H1 (cell line): ENCODE measurements around the gene NUP210. TPM values are rescaled to one million over a fixed set of nuclear protein-coding genes. Genes with fewer than 3 reads are reported as not detected.

Source experiments
- CTCF ChIA-PET: fragments of 300-600 bp; sonication (Branson Sonifier 250); formaldehyde crosslinking; loops from one replicate; lab custom pipeline; 2021; ENCODE audit not compliant: partially characterized antibody; lab: Charles Lee
- POLR2A ChIA-PET: fragments of 300-600 bp; sonication (Branson Sonifier 250); formaldehyde crosslinking; loops from one replicate; lab custom pipeline; 2021; ENCODE audit warnings: inconsistent platforms; ENCODE audit not compliant: partially characterized antibody; lab: Charles Lee
- DNase-seq, 2 experiments: peaks; one replicate each; pipeline versions ENCODE4 v3.0.0 to v3.0.0-alpha.2; 2010 to 2022; ENCODE audit warnings: low spot score in 2 of 2, low read depth in 1 of 2, mixed read lengths in 1 of 2
- FAIRE-seq: peaks from 2 replicates; lab custom pipeline; 2011; peaks lifted over from hg19 to GRCh38; lab: Jason Lieb, UNC
- H2AFZ ChIP-seq: 2 replicates; pipeline ENCODE4 v1.8.1; 2012; ENCODE audit warnings: low read length, inconsistent platforms
- H2AK5ac ChIP-seq: 2 replicates; pipeline ENCODE4 v1.6.1; 2013; ENCODE audit warnings: low read depth, low read length
- H2BK120ac ChIP-seq: replicated peaks from 2 replicates; pipeline ENCODE3; 2013; ENCODE audit warnings: low read depth, low read length, inconsistent platforms
- H2BK12ac ChIP-seq: 2 replicates; pipeline ENCODE4 v1.6.1; 2013; ENCODE audit warnings: low read depth, low read length
- H2BK15ac ChIP-seq: 2 replicates; pipeline ENCODE4 v1.6.1; 2013; ENCODE audit warnings: low read length
- H2BK20ac ChIP-seq: 2 replicates; pipeline ENCODE4 v1.6.1; 2013; ENCODE audit warnings: low read length
- H2BK5ac ChIP-seq: 2 replicates; pipeline ENCODE4 v1.6.1; 2013; ENCODE audit warnings: low read depth, low read length
- H3K14ac ChIP-seq: 2 replicates; pipeline ENCODE4 v1.6.1; 2013; ENCODE audit warnings: inconsistent platforms; ENCODE audit not compliant: insufficient read length
- H3K18ac ChIP-seq: 2 replicates; pipeline ENCODE4 v1.6.1; 2013; ENCODE audit warnings: low read length; ENCODE audit errors: extremely low read depth
- H3K23ac ChIP-seq: 2 replicates; pipeline ENCODE4 v1.6.1; 2013; ENCODE audit warnings: inconsistent platforms; ENCODE audit not compliant: insufficient read length
- H3K23me2 ChIP-seq: 2 replicates; pipeline ENCODE4 v1.6.1; 2013; ENCODE audit warnings: low read depth, low read length
- H3K27ac ChIP-seq: 2 replicates; pipeline ENCODE4 v1.6.1; 2011; ENCODE audit warnings: low read depth, low read length, inconsistent platforms
- H3K27me3 ChIP-seq, 4 experiments: replicated peaks in 1 of 4; 1 replicate in 1 of 4; 2 replicates in 3 of 4; pipeline versions ENCODE4 v1.6.1 to v1.8.1; 2011 to 2013; ENCODE audit warnings: low read length in 3 of 4, mild to moderate bottlenecking in 3 of 4, inconsistent platforms in 2 of 4, mixed read lengths in 2 of 4, moderate library complexity in 1 of 4; ENCODE audit not compliant: control insufficient read depth in 3 of 4, insufficient read depth in 3 of 4; ENCODE audit errors: extremely low read depth in 1 of 4
- H3K36me3 ChIP-seq, 4 experiments: 2 replicates each; pipeline versions ENCODE4 v1.6.1 to v1.8.1; 2011 to 2013; ENCODE audit warnings: mild to moderate bottlenecking in 4 of 4, low read length in 3 of 4, moderate library complexity in 2 of 4, control low read depth in 1 of 4, inconsistent platforms in 1 of 4; ENCODE audit not compliant: insufficient read depth in 4 of 4, control insufficient read depth in 2 of 4
- H3K4ac ChIP-seq: replicated peaks from 2 replicates; pipeline ENCODE3; 2013; ENCODE audit warnings: low read length, low read depth, mixed read lengths, inconsistent platforms; ENCODE audit not compliant: insufficient read length
- H3K4me1 ChIP-seq, 4 experiments: replicated peaks in 1 of 4; 1 replicate in 1 of 4; 2 replicates in 3 of 4; pipeline versions ENCODE4 v1.6.1 to v1.8.1; 2011 to 2013; ENCODE audit warnings: low read length in 3 of 4, inconsistent platforms in 2 of 4, mixed read lengths in 1 of 4; ENCODE audit not compliant: insufficient read depth in 4 of 4, control insufficient read depth in 3 of 4
- H3K4me2 ChIP-seq, 2 experiments: 2 replicates each; pipeline versions ENCODE4 v1.6.1 to v1.8.1; 2011 to 2013; ENCODE audit warnings: low read depth in 2 of 2, low read length in 2 of 2, control low read depth in 1 of 2, inconsistent platforms in 1 of 2, mild to moderate bottlenecking in 1 of 2; ENCODE audit not compliant: insufficient read depth in 1 of 2
- H3K4me3 ChIP-seq, 4 experiments: fragments of 200-600, 300-600 bp in 1 of 4; sonication (generic), shearing (Covaris generic), sonication (Bioruptor Twin) in 1 of 4; 2 replicates each; pipeline versions ENCODE4 v1.5.1 to v1.8.1; 2011 to 2016; ENCODE audit warnings: low read length in 4 of 4, low read depth in 3 of 4, control low read depth in 2 of 4, inconsistent platforms in 2 of 4, mild to moderate bottlenecking in 2 of 4, mixed read lengths in 1 of 4, moderate library complexity in 1 of 4; ENCODE audit not compliant: insufficient read depth in 2 of 4; ENCODE audit errors: extremely low read depth in 1 of 4
- H3K56ac ChIP-seq: replicated peaks from 2 replicates; pipeline ENCODE3; 2013; ENCODE audit warnings: low read depth, mild to moderate bottlenecking, mixed read lengths, low read length, inconsistent platforms; ENCODE audit not compliant: insufficient read length
- H3K79me1 ChIP-seq: 2 replicates; pipeline ENCODE4 v1.6.1; 2013; ENCODE audit warnings: low read depth, low read length, control low read depth
- H3K79me2 ChIP-seq, 2 experiments: 2 replicates each; pipeline versions ENCODE4 v1.6.1 to v1.8.1; 2012 to 2013; ENCODE audit warnings: low read length in 2 of 2, mild to moderate bottlenecking in 2 of 2, inconsistent platforms in 1 of 2; ENCODE audit not compliant: insufficient read depth in 2 of 2, control insufficient read depth in 1 of 2
- H3K9ac ChIP-seq, 4 experiments: replicated peaks in 1 of 4; 1 replicate in 1 of 4; 2 replicates in 3 of 4; pipeline versions ENCODE4 v1.6.1 to v1.8.1; 2011 to 2013; ENCODE audit warnings: low read depth in 3 of 4, low read length in 3 of 4, control low read depth in 2 of 4, mild to moderate bottlenecking in 2 of 4, moderate library complexity in 2 of 4, inconsistent platforms in 1 of 4; ENCODE audit errors: extremely low read depth in 1 of 4
- H3K9me3 ChIP-seq, 2 experiments: 2 replicates each; pipeline versions ENCODE4 v1.6.1 to v1.8.1; 2012 to 2013; ENCODE audit warnings: mild to moderate bottlenecking in 2 of 2, moderate library complexity in 2 of 2, control low read depth in 1 of 2, inconsistent platforms in 1 of 2, low read depth in 1 of 2, low read length in 1 of 2, mixed read lengths in 1 of 2; ENCODE audit not compliant: insufficient read depth in 2 of 2
- H4K20me1 ChIP-seq, 2 experiments: replicated peaks in 1 of 2; 2 replicates each; pipeline versions ENCODE3 to v1.8.1; 2011 to 2013; ENCODE audit warnings: inconsistent platforms in 2 of 2, low read length in 2 of 2, mild to moderate bottlenecking in 1 of 2; ENCODE audit not compliant: insufficient read depth in 2 of 2, control insufficient read depth in 1 of 2
- H4K5ac ChIP-seq: 2 replicates; pipeline ENCODE4 v1.6.1; 2013; ENCODE audit warnings: low read length, low read depth, mixed read lengths, inconsistent platforms; ENCODE audit not compliant: insufficient read length
- H4K8ac ChIP-seq: 2 replicates; pipeline ENCODE4 v1.8.0; 2013; ENCODE audit warnings: mild to moderate bottlenecking, moderate library complexity, low read length, inconsistent platforms; ENCODE audit not compliant: insufficient read depth; ENCODE audit errors: extremely low read depth
- H4K91ac ChIP-seq: replicated peaks from 2 replicates; pipeline ENCODE3; 2013; ENCODE audit warnings: low read length, mixed read lengths, inconsistent platforms; ENCODE audit not compliant: insufficient read length
- GTF2F1 ChIP-seq: IDR thresholded peaks from 2 replicates; pipeline ENCODE4 v1.6.1; 2012; ENCODE audit warnings: low read depth, low read length, improper control_type of control experiment, borderline replicate concordance
- WGBS, 2 experiments: shearing (Covaris generic) in 1 of 2; methylation state at CpG; one replicate each; pipeline versions ENCODE4 v1.1.6 to v1.1.7; 2013 to 2015; ENCODE audit warnings: low lambda C conversion rate in 2 of 2, mixed read lengths in 2 of 2, inconsistent platforms in 1 of 2, low coverage in 1 of 2, missing lambda C conversion rate in 1 of 2; ENCODE audit not compliant: insufficient replicate concordance in 2 of 2, insufficient coverage in 1 of 2, insufficient read length in 1 of 2; ENCODE audit errors: extremely low coverage in 1 of 2, missing lambda C conversion rate in 1 of 2; 5-methylcytosine and 5-hydroxymethylcytosine counted together
- polyA plus RNA-seq, 7 experiments: library from polyadenylated mRNA; depleted of rRNA in 3 of 7; stranded (reverse) in 5 of 7; unstranded in 2 of 7; fragments of >200 nt in 5 of 7; fragments of 200-250 nt in 2 of 7; gene quantifications; 1 replicate in 5 of 7; 2 replicates in 1 of 7; 4 replicates in 1 of 7; pipeline versions ENCODE4 v1.2.1 to v1.2.3, GENCODE V29; 2011 to 2013; ENCODE audit warnings: missing spikeins in 2 of 7, mixed read lengths in 2 of 7
- total RNA-seq: library from RNA; stranded (reverse); fragmentation: NEBNext Ultra II Directional; extraction: Animal tissue kit (Norgen Biotek cat#: 25700); gene quantifications from 2 replicates; pipeline ENCODE4 v1.2.1, GENCODE V29; 2021

NUP210 gene
- total and polyA plus RNA-seq, 2 of the 8 experiments (the other 6 are each of a cell fraction or from before 2014, with no cell fraction given), result 51.0 to 53.7 TPM

DNA sequence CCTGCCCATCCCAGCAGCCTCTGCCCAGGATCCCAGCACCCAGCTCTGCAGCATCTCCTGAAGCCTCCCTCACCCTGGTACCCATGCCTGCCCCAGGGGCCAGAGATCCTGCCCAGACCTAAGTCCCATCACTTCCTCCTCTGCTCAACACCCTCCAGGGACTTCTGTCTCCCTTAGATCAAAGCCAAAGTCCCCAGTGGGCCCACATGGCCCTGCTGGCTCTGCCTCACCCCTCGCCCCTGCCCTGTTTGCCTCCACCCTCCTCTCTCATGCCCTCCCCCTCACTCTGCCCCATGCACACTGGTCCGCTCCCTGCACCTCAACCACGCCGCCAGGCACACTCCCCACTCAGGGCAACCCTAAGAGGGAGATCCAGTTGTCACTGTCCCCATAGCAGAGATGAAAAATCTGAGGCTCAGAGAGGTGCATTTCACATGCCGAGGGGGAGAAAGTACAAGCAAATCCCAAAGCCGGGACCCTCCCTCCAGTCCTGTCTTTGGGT is 146.5 kb downstream of the NUP210 start:
- Histone ChIP-seq H2BK20ac (no peak overlapping the region), H3K23ac (no peak overlapping the region), H4K5ac (no peak overlapping the region), H2AFZ (no peak overlapping the region), H3K27me3 (no peaks in the 10 kb centered on the region), H3K27ac (no peak overlapping the region), H2BK120ac (no peak overlapping the region), H3K56ac (no peak overlapping the region), H2BK12ac (no peak overlapping the region), H4K20me1 (no peaks in the 10 kb centered on the region), H3K36me3 (no peaks in the 10 kb centered on the region), H3K79me2 (no peaks in the 10 kb centered on the region), H3K18ac (no peak overlapping the region), H4K91ac (no peak overlapping the region), H3K4me1 (peaks cover 0 to 2% (median under 1%) of the 10 kb centered on the region in 4 experiments; a peak in 1 of 7 replicates), H3K14ac (no peak overlapping the region), H2BK5ac (no peak overlapping the region), H3K23me2 (no peaks in the 10 kb centered on the region), H3K4me3 (no peak overlapping the region), H3K9ac (no peak overlapping the region), H2BK15ac (no peak overlapping the region), H3K4me2 (no peak overlapping the region), H3K4ac (no peak overlapping the region), H4K8ac (no peak overlapping the region), H3K9me3 (no peaks in the 10 kb centered on the region), H2AK5ac (no peak overlapping the region), H3K79me1 (no peaks in the 10 kb centered on the region)
- ChIA-PET CTCF (interaction anchor here (0.6 to 1.1 kb wide), 3 partner anchors 10 to 44 kb away, joined by 3 read pairs; no protein-coding TSS in a partner anchor), POLR2A (no interaction called here)
- 88% methylated on average over 6 of the region's 6 CpGs; no CpG with 5 or more reads in 1 of the 2 experiments for WGBS, 2 experiments
- no peak for DNase-seq
- no peak for FAIRE-seq
- no peak for TF ChIP-seq GTF2F1
